Spleen (tissue), 7 donors: ENCODE measurements around the gene EVPL.

ENCODE experiments used
- POLR2A ChIP-seq, 3 donors: fragments of 450-650 bp; IDR thresholded peaks; one replicate each; pipeline ENCODE4 v1.5.1; 2017; ENCODE audit warnings: antibody characterized with exemption in 3 of 3, mild to moderate bottlenecking in 1 of 3
- POLR2AphosphoS5 ChIP-seq, 3 donors: sonication (generic); formaldehyde crosslinking; IDR thresholded peaks; one replicate each; pipeline ENCODE4 v1.5.1; 2017; ENCODE audit warnings: antibody characterized with exemption in 3 of 3
- TF ChIP-seq, protein P1 (sequence below), 11 experiments: fragments of 200-600 bp in 7 of 11; fragments of 450-650 bp in 4 of 11; sonication (generic) in 4 of 11; IDR thresholded peaks in 8 of 11; conservative IDR thresholded peaks in 3 of 11; 1 replicate in 7 of 11; 2 replicates in 4 of 11; pipeline versions ENCODE4 v1.4.0 to v1.8.0; 2016 to 2021; ENCODE audit warnings: antibody characterized with exemption in 11 of 11, inconsistent platforms in 4 of 11, mild to moderate bottlenecking in 1 of 11
- donor health status: DM: no; HTN: no; CAD: no; lungs with moderate emphysema.
- donor health status: DM: no; HTN: no; CAD: no.
- donor health status: DM: no; HTN: no; CAD: no.

DNA sequence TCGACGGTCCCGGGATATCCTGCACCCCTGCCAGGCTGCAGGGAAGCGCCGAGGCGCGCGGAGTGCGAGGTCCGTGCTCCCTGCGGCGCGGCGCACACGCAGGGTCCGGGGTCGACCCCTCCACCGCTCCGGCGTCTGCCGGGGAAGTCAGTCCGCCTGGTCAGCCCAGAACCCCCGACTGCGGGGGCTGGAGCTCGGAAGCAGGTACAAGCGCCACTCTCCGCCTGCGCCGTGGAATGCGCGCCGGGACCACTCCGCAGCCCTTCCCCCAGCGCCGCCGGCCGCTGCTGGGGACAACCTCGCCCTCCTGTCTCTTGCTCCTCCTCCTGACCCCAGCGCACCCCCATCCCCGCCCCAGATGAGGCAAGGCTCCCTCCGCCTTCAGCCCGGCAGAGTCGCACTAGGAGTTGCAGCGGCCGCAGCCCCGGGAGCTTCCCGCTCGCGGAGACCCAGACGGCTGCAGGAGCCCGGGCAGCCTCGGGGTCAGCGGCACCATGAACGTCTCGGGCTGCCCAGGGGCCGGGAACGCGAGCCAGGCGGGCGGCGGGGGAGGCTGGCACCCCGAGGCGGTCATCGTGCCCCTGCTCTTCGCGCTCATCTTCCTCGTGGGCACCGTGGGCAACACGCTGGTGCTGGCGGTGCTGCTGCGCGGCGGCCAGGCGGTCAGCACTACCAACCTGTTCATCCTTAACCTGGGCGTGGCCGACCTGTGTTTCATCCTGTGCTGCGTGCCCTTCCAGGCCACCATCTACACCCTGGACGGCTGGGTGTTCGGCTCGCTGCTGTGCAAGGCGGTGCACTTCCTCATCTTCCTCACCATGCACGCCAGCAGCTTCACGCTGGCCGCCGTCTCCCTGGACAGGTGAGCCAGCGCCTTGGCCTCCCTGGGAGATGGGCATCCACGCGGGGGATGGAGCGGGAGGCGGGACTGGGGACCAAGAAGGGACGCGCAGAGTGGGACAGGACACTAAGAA lies 47.6 kb upstream of the EVPL start, which contains the start of gene GALR2:
- TF ChIP-seq, protein P1, sequence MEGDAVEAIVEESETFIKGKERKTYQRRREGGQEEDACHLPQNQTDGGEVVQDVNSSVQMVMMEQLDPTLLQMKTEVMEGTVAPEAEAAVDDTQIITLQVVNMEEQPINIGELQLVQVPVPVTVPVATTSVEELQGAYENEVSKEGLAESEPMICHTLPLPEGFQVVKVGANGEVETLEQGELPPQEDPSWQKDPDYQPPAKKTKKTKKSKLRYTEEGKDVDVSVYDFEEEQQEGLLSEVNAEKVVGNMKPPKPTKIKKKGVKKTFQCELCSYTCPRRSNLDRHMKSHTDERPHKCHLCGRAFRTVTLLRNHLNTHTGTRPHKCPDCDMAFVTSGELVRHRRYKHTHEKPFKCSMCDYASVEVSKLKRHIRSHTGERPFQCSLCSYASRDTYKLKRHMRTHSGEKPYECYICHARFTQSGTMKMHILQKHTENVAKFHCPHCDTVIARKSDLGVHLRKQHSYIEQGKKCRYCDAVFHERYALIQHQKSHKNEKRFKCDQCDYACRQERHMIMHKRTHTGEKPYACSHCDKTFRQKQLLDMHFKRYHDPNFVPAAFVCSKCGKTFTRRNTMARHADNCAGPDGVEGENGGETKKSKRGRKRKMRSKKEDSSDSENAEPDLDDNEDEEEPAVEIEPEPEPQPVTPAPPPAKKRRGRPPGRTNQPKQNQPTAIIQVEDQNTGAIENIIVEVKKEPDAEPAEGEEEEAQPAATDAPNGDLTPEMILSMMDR (IDR thresholded peaks at IDR 0.05 in 8 of 11, conservative IDR thresholded peaks at IDR 0.05 in 3 of 11) = no peak
- TF ChIP-seq POLR2AphosphoS5 (IDR thresholded peaks at IDR 0.05) (no peak), POLR2A (IDR thresholded peaks at IDR 0.05) (no peak)
